Measurements from ENCODE around the gene CYP4F2.
"Not testable (repeated sequence)": the region's sequence is repeated elsewhere in the genome, so short reads cannot be mapped to it uniquely, and the experiment has no call there.

Gene CYP4F2

DNA sequence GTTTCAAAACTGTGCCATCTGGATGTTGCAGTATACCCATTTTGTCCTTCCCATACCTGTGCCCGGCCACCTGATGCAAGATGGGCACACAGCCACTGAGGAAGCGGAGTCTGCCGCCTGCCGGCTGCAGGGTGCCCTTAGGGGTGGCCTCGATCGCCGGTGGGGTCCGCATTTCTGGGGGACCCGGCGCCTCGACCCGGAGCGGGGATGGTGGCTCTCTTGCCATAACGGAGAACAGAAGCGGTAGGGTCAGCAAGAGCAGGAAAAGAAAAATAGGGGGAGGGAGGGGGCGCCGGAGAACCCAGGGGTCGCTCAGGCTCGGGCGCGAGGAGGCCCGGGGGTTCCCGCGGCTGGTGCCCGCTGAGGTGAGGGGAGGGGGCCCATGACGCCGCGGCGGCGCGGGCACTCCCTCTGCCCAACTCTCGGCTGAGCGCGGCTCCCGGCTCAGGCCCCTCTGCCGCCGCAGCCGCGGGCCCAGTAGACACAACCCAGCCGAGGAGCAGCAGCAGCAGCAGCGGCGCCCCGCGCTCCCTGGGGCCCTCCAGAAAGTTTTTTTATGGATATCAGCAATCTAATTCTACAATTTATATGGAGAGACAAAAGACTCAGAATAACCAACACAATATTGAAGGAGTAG lies 13.8 kb upstream of the CYP4F2 start:
- Mint-ChIP-seq H3K9me3 (peaks cover 70% of the 10 kb centered on the region), H3K4me3 (no peak overlapping the region)
- TF ChIP-seq, protein P1, sequence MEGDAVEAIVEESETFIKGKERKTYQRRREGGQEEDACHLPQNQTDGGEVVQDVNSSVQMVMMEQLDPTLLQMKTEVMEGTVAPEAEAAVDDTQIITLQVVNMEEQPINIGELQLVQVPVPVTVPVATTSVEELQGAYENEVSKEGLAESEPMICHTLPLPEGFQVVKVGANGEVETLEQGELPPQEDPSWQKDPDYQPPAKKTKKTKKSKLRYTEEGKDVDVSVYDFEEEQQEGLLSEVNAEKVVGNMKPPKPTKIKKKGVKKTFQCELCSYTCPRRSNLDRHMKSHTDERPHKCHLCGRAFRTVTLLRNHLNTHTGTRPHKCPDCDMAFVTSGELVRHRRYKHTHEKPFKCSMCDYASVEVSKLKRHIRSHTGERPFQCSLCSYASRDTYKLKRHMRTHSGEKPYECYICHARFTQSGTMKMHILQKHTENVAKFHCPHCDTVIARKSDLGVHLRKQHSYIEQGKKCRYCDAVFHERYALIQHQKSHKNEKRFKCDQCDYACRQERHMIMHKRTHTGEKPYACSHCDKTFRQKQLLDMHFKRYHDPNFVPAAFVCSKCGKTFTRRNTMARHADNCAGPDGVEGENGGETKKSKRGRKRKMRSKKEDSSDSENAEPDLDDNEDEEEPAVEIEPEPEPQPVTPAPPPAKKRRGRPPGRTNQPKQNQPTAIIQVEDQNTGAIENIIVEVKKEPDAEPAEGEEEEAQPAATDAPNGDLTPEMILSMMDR (IDR thresholded peaks at IDR 0.05), result no peak

DNA sequence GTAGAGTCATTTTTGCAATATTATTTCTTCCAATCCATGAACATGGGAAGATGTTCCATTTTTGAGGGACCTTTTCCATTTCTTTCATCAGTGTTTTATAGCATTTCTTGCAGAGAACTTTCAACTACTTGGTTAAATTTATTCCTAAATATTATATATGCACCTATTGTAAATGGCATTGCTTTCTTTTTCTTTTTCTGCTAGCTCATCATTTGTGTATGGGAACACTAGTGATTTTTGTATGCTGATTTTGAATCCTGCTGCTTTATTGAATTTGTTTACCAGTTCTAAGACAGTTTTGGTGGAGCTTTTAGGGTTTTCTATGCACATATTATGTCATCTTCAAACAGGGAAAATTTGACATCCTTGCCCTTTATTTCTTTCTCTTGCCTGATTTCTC lies 7.2 kb upstream of the CYP4F2 start:
- TF ChIP-seq, protein P1 (IDR thresholded peaks at IDR 0.05), result no peak
- DNase-seq, result no peak
- peaks cover 83% of the 10 kb centered on the region for H3K9me3 Mint-ChIP-seq

More for the DNA sequence above, 13.8 kb upstream of the CYP4F2 start:
- Mint-ChIP-seq H3K36me3 (ENCODE audit: low read depth) (no peaks in the 10 kb centered on the region), H3K4me1 (no peaks in the 10 kb centered on the region), H3K27ac (no peak overlapping the region), H3K27me3 (ENCODE audit: low read depth, poor library complexity) (no peaks in the 10 kb centered on the region)
- DNase-seq, result no peak

DNA sequence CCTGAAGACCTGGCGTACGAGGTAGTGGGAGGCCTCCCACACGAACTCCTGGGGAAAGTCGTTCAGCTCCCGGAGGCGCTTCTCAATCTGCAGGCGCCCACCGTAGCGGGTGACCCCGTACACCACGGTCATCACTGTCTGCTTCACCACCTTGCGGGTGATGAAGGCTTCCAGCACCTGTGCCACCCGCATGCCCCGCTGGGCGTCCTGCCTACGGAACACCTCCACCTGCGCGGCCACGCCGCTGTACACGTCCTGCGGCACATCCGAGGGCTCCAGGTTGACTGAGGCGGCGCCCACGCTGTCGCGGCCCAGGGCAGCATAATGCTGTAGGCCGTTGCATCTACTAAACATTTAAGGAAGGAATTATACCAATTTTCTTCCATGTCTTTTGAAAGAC lies 5.0 kb upstream of the CYP4F2 start:
- not testable (repeated sequence) for H3K4me3 Mint-ChIP-seq; H3K27me3 Mint-ChIP-seq (ENCODE audit: low read depth, poor library complexity); H3K27ac Mint-ChIP-seq; DNase-seq; H3K4me1 Mint-ChIP-seq; H3K36me3 Mint-ChIP-seq (ENCODE audit: low read depth)
- peaks cover 82% of the 10 kb centered on the region for H3K9me3 Mint-ChIP-seq

More for the DNA sequence above, 7.2 kb upstream of the CYP4F2 start:
- Mint-ChIP-seq H3K27ac (no peak overlapping the region), H3K4me3 (no peak overlapping the region), H3K4me1 (no peaks in the 10 kb centered on the region), H3K36me3 (ENCODE audit: low read depth) (no peaks in the 10 kb centered on the region), H3K27me3 (ENCODE audit: low read depth, poor library complexity) (no peaks in the 10 kb centered on the region)

DNA sequence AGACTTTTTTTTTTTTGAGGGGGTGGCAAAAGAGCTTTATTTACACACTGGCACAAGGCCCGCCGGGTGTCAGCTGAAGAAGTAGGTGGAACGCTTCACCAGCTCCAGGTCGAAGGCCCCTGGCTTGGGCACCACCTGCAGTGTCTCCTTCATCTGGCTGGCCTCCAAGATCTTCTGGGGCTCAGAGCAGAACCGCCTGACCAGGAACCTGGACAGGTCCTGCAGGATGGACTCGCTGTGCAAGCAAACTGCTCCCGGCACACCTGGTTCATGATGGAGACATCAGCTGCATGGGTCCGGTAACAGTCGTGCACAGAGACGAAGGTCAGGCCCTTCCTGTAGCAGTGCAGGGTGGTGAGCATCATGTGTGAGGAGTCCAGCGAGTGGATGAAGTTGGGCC lies 4.4 kb upstream of the CYP4F2 start:
- Mint-ChIP-seq H3K4me1 (no peaks in the 10 kb centered on the region), H3K27me3 (ENCODE audit: low read depth, poor library complexity) (no peaks in the 10 kb centered on the region), H3K27ac (no peak overlapping the region), H3K9me3 (peaks cover 83% of the 10 kb centered on the region), H3K36me3 (ENCODE audit: low read depth) (no peaks in the 10 kb centered on the region), H3K4me3 (no peak overlapping the region)
- TF ChIP-seq, protein P1 (IDR thresholded peaks at IDR 0.05), result no peak
- DNase-seq, result no peak

DNA sequence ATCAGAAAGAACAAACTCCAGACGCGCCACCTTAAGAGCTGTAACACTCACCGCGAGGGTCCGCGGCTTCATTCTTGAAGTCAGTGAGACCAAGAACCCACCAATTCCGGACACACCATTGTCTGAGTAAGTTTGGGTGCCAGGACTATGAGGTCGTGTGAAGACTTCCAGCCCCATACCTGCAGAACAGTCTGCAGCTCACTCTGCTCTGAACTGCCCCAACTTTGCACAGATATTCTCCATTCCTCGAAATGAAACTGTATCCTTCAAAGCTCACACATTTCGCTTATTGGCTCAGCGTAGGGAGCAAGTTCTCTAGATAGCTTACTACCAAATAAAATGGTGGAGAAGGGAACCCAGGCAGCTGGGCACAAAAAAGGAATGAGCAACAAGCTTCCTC lies 2.6 kb upstream of the CYP4F2 start:
- no peaks in the 10 kb centered on the region for H3K27me3 Mint-ChIP-seq (ENCODE audit: low read depth, poor library complexity)
- H3K9me3 Mint-ChIP-seq, result peaks cover 82% of the 10 kb centered on the region
- TF ChIP-seq, protein P1 (IDR thresholded peaks at IDR 0.05), result no peak

DNA sequence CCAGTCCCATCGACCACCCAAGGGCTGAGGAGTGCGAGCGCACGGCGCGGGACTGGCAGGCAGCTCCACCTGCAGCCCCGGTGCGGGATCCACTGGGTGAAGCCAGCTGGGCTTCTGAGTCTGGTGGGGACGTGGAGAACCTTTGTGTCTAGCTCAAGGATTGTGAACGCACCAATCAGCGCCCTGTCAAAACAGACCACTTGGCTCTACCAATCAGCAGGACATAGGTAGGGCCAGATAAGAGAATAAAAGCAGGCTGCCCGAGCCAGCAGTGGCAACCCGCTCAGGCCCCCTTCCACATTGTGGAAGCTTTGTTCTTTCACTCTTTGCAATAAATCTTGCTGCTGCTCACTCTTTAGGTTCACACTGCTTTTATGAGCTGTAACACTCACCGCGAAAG lies 2.2 kb upstream of the CYP4F2 start:
- H3K9me3 Mint-ChIP-seq, result peaks cover 83% of the 10 kb centered on the region

More for the DNA sequence above, 2.6 kb upstream of the CYP4F2 start:
- DNase-seq, result no peak
- no peak overlapping the region for H3K27ac Mint-ChIP-seq
- no peak overlapping the region for H3K4me3 Mint-ChIP-seq
- no peaks in the 10 kb centered on the region for H3K36me3 Mint-ChIP-seq (ENCODE audit: low read depth)
- H3K4me1 Mint-ChIP-seq, result no peaks in the 10 kb centered on the region

DNA sequence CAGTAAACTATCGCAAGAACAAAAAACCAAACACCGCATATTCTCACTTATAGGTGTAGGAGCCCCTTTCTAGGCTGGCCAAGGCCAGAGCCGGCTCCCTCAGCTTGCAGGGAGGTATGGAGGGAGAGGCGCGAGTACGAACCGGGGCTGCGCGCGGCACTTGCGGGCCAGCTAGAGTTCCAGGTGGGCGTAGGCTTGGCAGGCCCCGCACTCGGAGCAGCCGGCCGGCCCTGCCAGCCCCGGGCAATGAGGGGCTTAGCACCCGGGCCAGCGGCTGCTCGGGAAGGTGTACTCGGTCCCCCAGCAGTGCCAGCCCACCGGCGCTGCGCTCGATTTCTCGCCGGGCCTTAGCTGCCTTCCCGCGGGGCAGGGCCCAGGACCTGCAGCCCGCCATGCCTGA lies 1.7 kb upstream of the CYP4F2 start:
- not testable (repeated sequence) for H3K4me3 Mint-ChIP-seq; H3K27me3 Mint-ChIP-seq (ENCODE audit: low read depth, poor library complexity); H3K36me3 Mint-ChIP-seq (ENCODE audit: low read depth); DNase-seq; H3K4me1 Mint-ChIP-seq; H3K27ac Mint-ChIP-seq
- H3K9me3 Mint-ChIP-seq, result peaks cover 83% of the 10 kb centered on the region

More for the DNA sequence above, 2.2 kb upstream of the CYP4F2 start:
- H3K4me1 Mint-ChIP-seq; DNase-seq; H3K36me3 Mint-ChIP-seq (ENCODE audit: low read depth); H3K27me3 Mint-ChIP-seq (ENCODE audit: low read depth, poor library complexity); H3K4me3 Mint-ChIP-seq; H3K27ac Mint-ChIP-seq: not testable (repeated sequence)

Data from nephron progenitor cell (in vitro differentiated cells).